Pancreas (tissue), 10 donors: Measurements from ENCODE around the gene MYOM1. TPM values are rescaled to one million over a fixed set of nuclear protein-coding genes. Genes with fewer than 3 reads are reported as not detected.

Source experiments
- ATAC-seq, 4 donors: fragments of 200-7000 bp; cut with Tn5 transposase; one replicate each; pipeline versions ENCODE4 v1.8.0 to v1.9.1; 2020; ENCODE audit warnings: mild to moderate bottlenecking in 4 of 4, moderate library complexity in 4 of 4
- DNase-seq, 6 donors: peaks; one replicate each; pipeline ENCODE4 v3.0.0-alpha.2; 2020
- FAIRE-seq: peaks from 2 replicates; lab custom pipeline; 2012; peaks lifted over from hg19 to GRCh38; lab: Jason Lieb, UNC
- H3K27ac ChIP-seq, 4 donors: fragments of 200-600 bp; sonication (generic); 1 replicate in 3 of 4; 2 replicates in 1 of 4; pipeline versions ENCODE4 v1.5.0 to v1.8.0; 2020
- H3K27me3 ChIP-seq, 4 donors: fragments of 200-600 bp; one replicate each; pipeline ENCODE4 v1.8.0; 2021
- H3K36me3 ChIP-seq, 3 donors: fragments of 200-600 bp; sonication (generic) in 1 of 3; one replicate each; pipeline versions ENCODE4 v1.5.0 to v1.8.0; 2020 to 2021
- H3K4me1 ChIP-seq, 3 donors: fragments of 200-600 bp; one replicate each; pipeline ENCODE4 v1.8.0; 2021
- H3K4me3 ChIP-seq, 4 donors: fragments of 200-600 bp; sonication (generic) in 2 of 4; one replicate each; pipeline versions ENCODE4 v1.5.0 to v1.8.0; 2020 to 2021
- H3K9me3 ChIP-seq, 4 donors: fragments of 200-600 bp; one replicate each; pipeline ENCODE4 v1.8.0; 2021
- CTCF ChIP-seq, 4 donors: fragments of 200-600 bp; sonication (generic) in 3 of 4; IDR thresholded peaks; one replicate each; pipeline versions ENCODE4 v1.5.0 to v1.8.0; 2021; ENCODE audit warnings: antibody characterized with exemption in 4 of 4
- WGBS, 2 donors: extraction: QIAGEN DNeasy Blood & Tissue Kit; methylation state at CpG; one replicate each; pipeline ENCODE4 v1.1.7; 2013; 5-methylcytosine and 5-hydroxymethylcytosine counted together
- intact Hi-C, 3 donors: fragments of 100-400 bp; cut with DNase I; formaldehyde crosslinking; loops; one replicate each; pipeline versions ENCODE4 v1.11.1 to v1.14.2; 2022
- polyA plus RNA-seq, 2 donors: library from polyadenylated mRNA; stranded (reverse); fragments of 200-250 nt; gene quantifications; one replicate each; pipeline ENCODE4 v1.2.3, GENCODE V29; 2013
- total RNA-seq, 6 donors: library from RNA; stranded (reverse); fragmentation: NEBNext Ultra II Directional in 4 of 6; extraction: Animal tissue kit (Norgen Biotek cat#: 25700) in 4 of 6; gene quantifications; one replicate each; pipeline versions ENCODE4 v1.2.1 to v1.2.4, GENCODE V29; 2021 to 2023
- donor health status: healthy with polysubstance abuse.
- donor health status: DM: no; HTN: no; CAD: no; lungs with moderate emphysema.
- donor health status: DM: no; HTN: no; CAD: no.
- donor health status: control.
- donor health status: control.
- donor health status: Bipolar disorder and iron deficiency.
- donor health status: DM: yes; HTN: yes; CAD: no.
- donor health status: DM: no; HTN: no; CAD: no.
- donor health status: DM: no; HTN: no; CAD: no.
- donor health status: DM: yes; HTN: yes; CAD: no.

Gene MYOM1
- total and polyA plus RNA-seq, 8 donors, result 4.7 to 18.2 (median 14.2) TPM

GRCh38 chr18:3057526-3057925 is 162.2 kb downstream of the MYOM1 start:
- no peak overlapping the region for H3K4me3 ChIP-seq
- FAIRE-seq, result no peak
- WGBS, 2 donors, result 70 to 91% methylated on average over 4 of the region's 4 CpGs
- no peak for TF ChIP-seq CTCF (IDR thresholded peaks at IDR 0.05)
- intact Hi-C loops, result no loop called here
- no peak overlapping the region for H3K27ac ChIP-seq
- H3K36me3 ChIP-seq, result no peaks in the 10 kb centered on the region
- ATAC-seq, result no peak
- no peak for DNase-seq
- no peaks in the 10 kb centered on the region for H3K9me3 ChIP-seq
- no peaks in the 10 kb centered on the region for H3K27me3 ChIP-seq
- H3K4me1 ChIP-seq, result peaks cover 0 to 2% (median under 1%) of the 10 kb centered on the region in 3 donors

- Histone ChIP-seq H3K36me3 (no peaks in the 10 kb centered on the region), H3K4me3 (no peak overlapping the region), H3K27me3 (no peaks in the 10 kb centered on the region), H3K4me1 (peaks cover 0 to 11% (median 9%) of the 10 kb centered on the region in 3 donors), H3K27ac (no peak overlapping the region), H3K9me3 (no peaks in the 10 kb centered on the region)
- no peak for ATAC-seq
- intact Hi-C loops, result no loop called here
- TF ChIP-seq CTCF (IDR thresholded peaks at IDR 0.05), result no peak
- WGBS, 2 donors, result 69 to 74% methylated on average over 9 of the region's 9 CpGs
- no peak for DNase-seq
- FAIRE-seq, result no peak
These were observed 163.5 kb downstream of the MYOM1 start for GRCh38 chr18:3056311-3056710.

- WGBS, 2 donors, result 63 to 66% methylated on average over 4 of the region's 4 CpGs
- no peak overlapping the region for H3K4me3 ChIP-seq
- TF ChIP-seq CTCF (IDR thresholded peaks at IDR 0.05), result no peak
- H3K27me3 ChIP-seq, result no peaks in the 10 kb centered on the region
- ATAC-seq, result no peak
- no peak for FAIRE-seq
- peaks cover 0 to 13% (median 11%) of the 10 kb centered on the region in 3 donors for H3K4me1 ChIP-seq
- intact Hi-C loops, result no loop called here
- no peak overlapping the region for H3K27ac ChIP-seq
- no peaks in the 10 kb centered on the region for H3K9me3 ChIP-seq
- DNase-seq, result no peak
- no peaks in the 10 kb centered on the region for H3K36me3 ChIP-seq
These were observed 164.0 kb downstream of the MYOM1 start for GRCh38 chr18:3055816-3056215.

- H3K4me3 ChIP-seq, result no peak overlapping the region
- no peak for TF ChIP-seq CTCF (IDR thresholded peaks at IDR 0.05)
- peaks cover 0 to 13% (median 11%) of the 10 kb centered on the region in 3 donors for H3K4me1 ChIP-seq
- DNase-seq (no peak), ATAC-seq (no peak), FAIRE-seq (no peak)
- intact Hi-C loops, result no loop called here
- H3K27ac ChIP-seq, result no peak overlapping the region
- no peaks in the 10 kb centered on the region for H3K9me3 ChIP-seq
- 58 to 70% methylated on average over 4 of the region's 4 CpGs for WGBS, 2 donors
- H3K36me3 ChIP-seq, result no peaks in the 10 kb centered on the region
- H3K27me3 ChIP-seq, result no peaks in the 10 kb centered on the region
These were observed 164.5 kb downstream of the MYOM1 start for GRCh38 chr18:3055186-3055728.

- TF ChIP-seq CTCF (IDR thresholded peaks at IDR 0.05), result no peak
- Histone ChIP-seq H3K36me3 (no peaks in the 10 kb centered on the region), H3K9me3 (no peaks in the 10 kb centered on the region), H3K27me3 (no peaks in the 10 kb centered on the region), H3K4me3 (no peak overlapping the region), H3K27ac (no peak overlapping the region), H3K4me1 (peaks cover 0 to 13% (median 11%) of the 10 kb centered on the region in 3 donors)
- ATAC-seq (no peak), FAIRE-seq (no peak), DNase-seq (no peak)
- 79 to 84% methylated on average over 3 of the region's 3 CpGs for WGBS, 2 donors
- intact Hi-C loops, result no loop called here
These were observed 165.0 kb downstream of the MYOM1 start for GRCh38 chr18:3054780-3055179.
